ENCODE results near the gene PTK7.

The PTK7 gene

DNA sequence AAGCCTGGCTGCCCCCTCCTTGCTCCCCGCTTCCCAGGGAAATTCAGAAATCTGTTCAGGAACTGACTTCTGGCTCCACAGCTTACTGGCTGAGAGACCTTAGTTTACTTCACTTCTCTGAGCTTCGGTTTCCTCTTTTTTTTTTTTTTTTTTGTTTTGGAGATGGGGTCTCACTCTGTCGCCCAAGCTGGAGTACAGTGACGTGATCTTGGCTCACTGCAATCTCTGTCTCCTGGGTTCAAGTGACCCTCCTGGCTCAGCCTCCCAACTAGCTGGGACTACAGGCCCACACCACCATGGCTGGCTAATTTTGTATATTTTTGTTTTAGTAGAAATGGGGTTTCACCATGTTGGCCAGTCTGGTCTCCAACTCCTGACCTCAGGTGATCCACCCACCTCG, 14.9 kb downstream of the PTK7 start:
- TF ChIP-seq, protein P1, sequence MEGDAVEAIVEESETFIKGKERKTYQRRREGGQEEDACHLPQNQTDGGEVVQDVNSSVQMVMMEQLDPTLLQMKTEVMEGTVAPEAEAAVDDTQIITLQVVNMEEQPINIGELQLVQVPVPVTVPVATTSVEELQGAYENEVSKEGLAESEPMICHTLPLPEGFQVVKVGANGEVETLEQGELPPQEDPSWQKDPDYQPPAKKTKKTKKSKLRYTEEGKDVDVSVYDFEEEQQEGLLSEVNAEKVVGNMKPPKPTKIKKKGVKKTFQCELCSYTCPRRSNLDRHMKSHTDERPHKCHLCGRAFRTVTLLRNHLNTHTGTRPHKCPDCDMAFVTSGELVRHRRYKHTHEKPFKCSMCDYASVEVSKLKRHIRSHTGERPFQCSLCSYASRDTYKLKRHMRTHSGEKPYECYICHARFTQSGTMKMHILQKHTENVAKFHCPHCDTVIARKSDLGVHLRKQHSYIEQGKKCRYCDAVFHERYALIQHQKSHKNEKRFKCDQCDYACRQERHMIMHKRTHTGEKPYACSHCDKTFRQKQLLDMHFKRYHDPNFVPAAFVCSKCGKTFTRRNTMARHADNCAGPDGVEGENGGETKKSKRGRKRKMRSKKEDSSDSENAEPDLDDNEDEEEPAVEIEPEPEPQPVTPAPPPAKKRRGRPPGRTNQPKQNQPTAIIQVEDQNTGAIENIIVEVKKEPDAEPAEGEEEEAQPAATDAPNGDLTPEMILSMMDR (IDR thresholded peaks at IDR 0.05; ENCODE audit: unreplicated experiment in 3 of 3) = no peak
- peak overlapping the region; percentile 95 to 99 (median 98) for H3K27ac Mint-ChIP-seq
- H3K27me3 Mint-ChIP-seq (ENCODE audit: low read depth) = no peaks in the 10 kb centered on the region
- H3K4me3 Mint-ChIP-seq = peak overlapping the region in 2 of 3 experiments; percentile 46 to 66
- H3K4me1 Mint-ChIP-seq = peaks cover 79% of the 10 kb centered on the region
- no peaks in the 10 kb centered on the region for H3K9me3 Mint-ChIP-seq
- peaks cover 3% of the 10 kb centered on the region for H3K36me3 Mint-ChIP-seq (ENCODE audit: low read depth)

DNA sequence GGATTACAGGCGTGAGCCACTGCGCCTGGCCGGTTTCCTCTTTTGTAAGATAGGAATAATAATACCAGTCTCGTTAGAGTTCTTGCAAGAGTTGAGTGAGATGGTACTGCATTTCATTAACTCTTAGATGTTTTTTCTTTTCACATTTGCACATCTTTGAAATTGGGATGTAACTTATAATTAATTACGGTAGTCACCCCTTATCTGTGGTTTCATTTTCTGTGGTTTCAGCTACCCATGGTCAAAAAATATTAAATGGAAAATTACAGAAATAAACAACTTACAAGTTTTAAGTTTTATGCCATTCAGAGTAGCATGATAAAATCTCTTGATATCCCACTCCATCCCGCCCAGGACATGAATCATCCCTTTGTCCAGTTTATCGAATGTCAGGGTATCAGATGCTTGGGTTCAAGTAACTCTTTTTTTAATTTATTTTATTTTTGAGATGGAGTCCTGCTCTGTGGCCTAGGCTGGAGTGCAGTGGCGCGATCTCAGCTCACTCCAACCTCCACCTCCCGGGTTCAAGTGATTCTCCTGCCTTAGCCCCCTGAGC, 15.4 kb downstream of the PTK7 start:
- TF ChIP-seq, protein P1 (IDR thresholded peaks at IDR 0.05; ENCODE audit: unreplicated experiment in 3 of 3) = no peak
- peaks cover 77% of the 10 kb centered on the region for H3K4me1 Mint-ChIP-seq
- H3K27me3 Mint-ChIP-seq (ENCODE audit: low read depth) = no peaks in the 10 kb centered on the region
- no peak overlapping the region for H3K4me3 Mint-ChIP-seq
- peak overlapping the region; percentile 95 to 99 (median 98) for H3K27ac Mint-ChIP-seq
- H3K36me3 Mint-ChIP-seq (ENCODE audit: low read depth) = peaks cover 3% of the 10 kb centered on the region
- H3K9me3 Mint-ChIP-seq = no peaks in the 10 kb centered on the region

DNA sequence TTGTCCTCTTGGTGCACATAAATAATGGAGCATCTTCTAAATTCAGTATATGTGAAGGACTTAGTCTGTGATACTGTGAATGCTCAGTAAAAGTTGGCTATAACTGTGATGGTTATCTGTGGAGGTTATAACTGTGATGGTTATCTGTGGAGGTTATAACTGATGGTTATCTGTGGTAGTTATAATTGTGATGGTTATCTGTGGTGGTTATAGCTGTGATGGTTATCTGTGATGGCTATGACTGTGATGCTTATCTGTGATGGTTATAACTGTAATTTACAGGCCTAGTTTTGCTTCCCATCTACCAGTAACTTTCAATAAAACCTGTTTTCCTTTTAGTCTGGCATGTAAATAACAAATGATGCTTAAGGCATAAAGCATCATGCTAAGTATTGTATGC, 16.5 kb downstream of the PTK7 start:
- H3K36me3 Mint-ChIP-seq (ENCODE audit: low read depth) = peaks cover 3% of the 10 kb centered on the region
- TF ChIP-seq, protein P1 (IDR thresholded peaks at IDR 0.05; ENCODE audit: unreplicated experiment in 3 of 3) = no peak
- H3K9me3 Mint-ChIP-seq = no peaks in the 10 kb centered on the region
- no peaks in the 10 kb centered on the region for H3K27me3 Mint-ChIP-seq (ENCODE audit: low read depth)
- peak overlapping the region; percentile 71 to 93 (median 73) for H3K27ac Mint-ChIP-seq
- H3K4me1 Mint-ChIP-seq = peaks cover 78% of the 10 kb centered on the region
- peak overlapping the region in 2 of 3 experiments; percentile 4 to 35 for H3K4me3 Mint-ChIP-seq

DNA sequence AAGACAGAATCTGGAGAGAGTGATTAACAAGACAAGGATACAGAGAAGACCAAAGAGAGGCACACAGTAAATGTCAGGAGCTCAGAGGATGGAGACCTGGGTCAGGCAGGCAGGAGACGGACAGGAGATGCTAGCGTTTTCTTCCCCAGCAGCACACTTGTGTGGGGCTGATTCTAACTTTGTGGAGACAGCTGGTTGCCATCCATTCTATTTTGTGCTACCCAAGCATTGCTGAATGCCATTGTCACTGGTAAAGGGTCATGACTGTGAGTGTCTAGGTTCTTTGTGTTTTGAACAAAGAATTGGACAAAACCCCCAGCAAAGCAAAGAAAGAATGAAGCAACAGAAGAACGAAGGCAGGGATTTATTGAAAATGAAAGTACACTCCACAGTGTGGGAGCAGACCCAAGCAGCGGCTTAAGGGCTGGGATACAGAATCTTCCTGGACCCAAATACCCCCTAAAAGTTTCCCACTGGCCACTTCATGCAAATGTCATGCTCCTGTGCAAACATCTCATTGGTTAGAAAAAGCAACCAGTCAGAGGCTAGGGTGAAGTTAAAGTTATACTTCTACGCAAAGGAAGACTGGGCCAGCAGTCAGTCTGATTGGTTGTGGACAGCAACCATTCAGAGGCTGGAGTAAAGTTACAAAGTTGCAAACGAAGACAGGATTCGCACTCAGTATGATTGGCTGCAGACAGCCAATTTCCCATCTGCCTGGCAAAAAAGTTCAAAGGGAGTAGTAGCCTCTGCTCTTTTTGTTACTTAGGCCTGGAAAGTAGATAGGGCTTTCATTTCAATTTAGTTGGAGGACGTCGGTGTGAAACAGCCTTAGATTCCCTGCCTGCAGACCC, 17.5 kb downstream of the PTK7 start:
- TF ChIP-seq, protein P1 (IDR thresholded peaks at IDR 0.05; ENCODE audit: unreplicated experiment in 3 of 3) = no peak
- H3K36me3 Mint-ChIP-seq (ENCODE audit: low read depth) = peaks cover 3% of the 10 kb centered on the region
- H3K4me3 Mint-ChIP-seq = peak overlapping the region in 2 of 3 experiments; percentile 50 to 68
- H3K9me3 Mint-ChIP-seq = no peaks in the 10 kb centered on the region
- peaks cover 83% of the 10 kb centered on the region for H3K4me1 Mint-ChIP-seq
- H3K27ac Mint-ChIP-seq = peak overlapping the region; percentile 71 to 94 (median 93)
- H3K27me3 Mint-ChIP-seq (ENCODE audit: low read depth) = no peaks in the 10 kb centered on the region

DNA sequence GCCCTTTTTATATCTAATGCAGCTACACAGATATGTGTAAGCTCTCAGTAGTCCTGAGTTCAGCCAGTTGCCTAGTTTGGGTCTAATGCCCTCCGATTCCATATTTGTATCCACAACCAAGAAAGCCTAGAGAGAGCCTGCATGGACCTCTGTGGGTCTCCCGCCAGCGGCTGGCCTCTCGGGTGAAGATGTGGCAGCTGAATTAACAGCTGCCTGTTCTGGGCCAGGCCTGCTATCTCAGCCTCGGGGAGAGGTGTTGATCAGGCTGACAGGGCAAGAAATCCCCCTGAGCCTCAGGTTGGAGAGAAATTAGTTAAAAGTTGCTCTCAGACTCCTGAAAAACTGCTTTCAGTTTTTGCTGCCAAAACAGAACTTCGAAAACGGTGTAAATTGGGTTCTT, 19.8 kb downstream of the PTK7 start:
- peaks cover 60% of the 10 kb centered on the region for H3K4me1 Mint-ChIP-seq
- no peaks in the 10 kb centered on the region for H3K27me3 Mint-ChIP-seq (ENCODE audit: low read depth)
- H3K9me3 Mint-ChIP-seq = no peaks in the 10 kb centered on the region
- H3K36me3 Mint-ChIP-seq (ENCODE audit: low read depth) = peaks cover 3% of the 10 kb centered on the region
- TF ChIP-seq, protein P1 (IDR thresholded peaks at IDR 0.05; ENCODE audit: unreplicated experiment in 3 of 3) = no peak
- H3K27ac Mint-ChIP-seq = peak overlapping the region; percentile 89 to 91 (median 91)
- peak overlapping the region in 2 of 3 experiments; percentile 32 to 43 for H3K4me3 Mint-ChIP-seq
